ENCODE results near the gene UQCC2.
A peak's percentile ranks its signal among the peaks of the same experiment; 100 is the strongest.

Gene UQCC2

GRCh38 chr6:33725222-33725621 is 13.7 kb upstream of the UQCC2 start:
- DNase-seq, result no peak

- no peak for DNase-seq
These were observed 12.9 kb upstream of the UQCC2 start for GRCh38 chr6:33724102-33725023.

DNA sequence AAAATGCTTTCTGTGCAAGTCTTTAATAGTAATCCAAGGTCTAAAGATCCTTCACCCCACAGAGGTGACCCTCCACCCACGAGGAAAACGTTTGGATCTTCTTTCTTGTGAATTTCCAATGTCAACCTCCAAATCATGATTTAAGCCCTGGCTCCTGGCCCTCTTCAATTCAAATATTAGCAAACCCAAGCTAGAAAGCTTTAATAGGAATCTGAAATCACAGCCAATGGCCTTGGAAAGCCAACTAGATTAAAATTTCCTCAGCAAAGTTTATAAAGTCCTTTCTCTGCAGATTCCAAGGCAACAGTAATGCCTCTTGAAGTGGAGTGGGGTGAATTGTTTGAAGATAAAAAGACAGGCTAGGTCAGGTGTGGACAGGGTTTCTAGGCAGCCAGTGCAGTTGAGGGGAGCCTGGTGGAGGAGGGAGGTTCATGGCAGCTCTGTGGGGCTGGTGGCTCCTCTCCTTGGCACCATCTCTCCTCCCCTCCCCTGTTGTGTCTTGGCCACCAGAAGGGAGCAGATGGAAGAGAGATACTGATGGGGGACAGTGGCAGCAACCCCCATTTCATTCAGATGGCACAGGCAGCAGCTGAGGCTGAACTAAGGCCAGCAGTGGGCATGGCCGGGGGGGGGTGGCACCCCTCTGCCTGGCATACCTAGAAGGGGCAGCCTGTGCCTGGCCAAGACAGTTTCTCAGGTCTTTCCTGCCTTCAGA is 12.0 kb upstream of the UQCC2 start:
- DNase-seq, result peak in 2 of 14 donors; percentile 29 to 96

DNA sequence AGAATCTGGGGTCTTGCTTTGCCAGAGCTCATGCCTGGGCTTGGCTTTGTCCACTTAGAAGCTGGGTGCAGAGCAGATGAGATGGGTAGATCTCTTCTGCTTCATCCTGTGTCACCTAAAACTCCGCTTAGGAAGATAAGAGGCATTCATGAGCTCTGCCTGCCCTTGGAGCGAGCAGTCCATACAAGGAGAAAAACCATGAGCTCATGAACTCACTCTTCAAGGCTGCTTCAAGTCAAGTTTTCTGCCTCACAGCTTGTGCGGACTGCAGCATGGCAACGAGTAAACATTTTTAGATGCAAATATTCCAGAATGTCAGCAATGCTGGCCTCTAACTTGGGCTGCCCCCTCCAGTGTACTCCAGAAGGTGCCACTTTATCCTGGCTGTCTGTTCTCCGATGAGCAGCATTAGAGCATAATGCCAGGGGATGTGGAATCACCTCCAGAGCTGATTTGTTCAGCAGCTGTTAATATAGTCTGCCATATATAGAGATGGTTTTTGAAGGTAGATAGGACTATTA is 10.7 kb upstream of the UQCC2 start:
- DNase-seq, result peak in 1 of 14 donors; percentile 27

DNA sequence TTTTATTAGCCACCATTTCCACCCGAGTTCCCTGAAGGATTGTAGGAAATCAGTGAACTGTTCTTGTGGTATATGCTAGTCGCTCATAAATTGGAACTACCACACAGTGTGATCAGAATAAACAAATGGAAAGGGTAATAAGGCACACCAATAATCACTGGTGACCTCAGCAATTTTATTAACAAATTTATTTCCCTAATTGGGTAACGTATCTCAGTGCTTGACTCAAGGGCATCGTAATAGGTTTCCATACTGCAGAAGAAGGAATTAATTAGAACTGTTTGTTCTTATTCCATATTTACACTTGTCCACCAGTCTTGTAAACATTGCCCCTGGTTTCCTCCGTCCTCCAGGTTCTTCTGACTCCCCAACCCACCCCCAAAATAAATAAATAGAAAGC is 10.0 kb upstream of the UQCC2 start:
- DNase-seq, result no peak

DNA sequence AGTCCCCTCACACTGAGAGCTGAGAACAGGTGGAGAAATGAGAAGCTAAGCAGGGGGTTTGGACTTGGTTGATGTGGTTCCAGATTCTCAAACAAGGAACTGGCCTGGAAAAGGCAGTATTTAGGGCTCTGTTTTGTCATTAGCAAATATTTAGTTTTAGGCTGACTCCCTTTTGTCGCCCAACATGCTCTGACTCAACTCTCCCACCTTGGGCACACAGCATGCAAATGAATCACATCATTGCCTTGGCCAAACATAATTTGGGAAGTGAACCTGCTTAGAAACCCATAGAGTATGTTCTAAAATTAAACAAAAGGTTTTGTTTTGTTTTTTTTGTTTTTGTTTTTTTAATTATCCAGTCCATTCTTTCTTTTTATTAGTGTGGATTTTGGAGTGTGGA is 9.5 kb upstream of the UQCC2 start:
- DNase-seq, result peak in 1 of 14 donors; percentile 36

GRCh38 chr6:33719326-33719987 is 8.0 kb upstream of the UQCC2 start:
- no peak for DNase-seq

DNA sequence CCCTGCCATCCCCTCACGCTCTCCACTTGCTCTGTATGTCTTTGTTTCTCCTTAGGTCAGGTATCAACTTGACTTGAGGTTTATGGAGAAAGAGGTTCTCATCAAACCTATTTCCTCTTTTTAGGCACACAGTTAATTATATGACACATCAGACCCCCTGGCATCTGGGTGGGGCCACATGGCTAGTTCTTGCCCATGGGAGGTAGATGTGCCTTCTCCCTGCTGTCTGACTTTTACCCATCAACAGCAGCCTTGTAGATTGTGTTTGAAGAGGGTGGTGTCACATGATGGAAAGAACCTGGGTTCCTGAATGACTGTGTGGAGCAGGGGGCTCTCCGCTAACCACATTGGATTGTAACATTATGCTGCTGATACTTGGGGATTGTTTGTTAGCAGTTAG is 7.2 kb upstream of the UQCC2 start:
- DNase-seq, result no peak

GRCh38 chr6:33717934-33718455 is 6.5 kb upstream of the UQCC2 start:
- DNase-seq, result peak in 1 of 14 donors; percentile 11

DNA sequence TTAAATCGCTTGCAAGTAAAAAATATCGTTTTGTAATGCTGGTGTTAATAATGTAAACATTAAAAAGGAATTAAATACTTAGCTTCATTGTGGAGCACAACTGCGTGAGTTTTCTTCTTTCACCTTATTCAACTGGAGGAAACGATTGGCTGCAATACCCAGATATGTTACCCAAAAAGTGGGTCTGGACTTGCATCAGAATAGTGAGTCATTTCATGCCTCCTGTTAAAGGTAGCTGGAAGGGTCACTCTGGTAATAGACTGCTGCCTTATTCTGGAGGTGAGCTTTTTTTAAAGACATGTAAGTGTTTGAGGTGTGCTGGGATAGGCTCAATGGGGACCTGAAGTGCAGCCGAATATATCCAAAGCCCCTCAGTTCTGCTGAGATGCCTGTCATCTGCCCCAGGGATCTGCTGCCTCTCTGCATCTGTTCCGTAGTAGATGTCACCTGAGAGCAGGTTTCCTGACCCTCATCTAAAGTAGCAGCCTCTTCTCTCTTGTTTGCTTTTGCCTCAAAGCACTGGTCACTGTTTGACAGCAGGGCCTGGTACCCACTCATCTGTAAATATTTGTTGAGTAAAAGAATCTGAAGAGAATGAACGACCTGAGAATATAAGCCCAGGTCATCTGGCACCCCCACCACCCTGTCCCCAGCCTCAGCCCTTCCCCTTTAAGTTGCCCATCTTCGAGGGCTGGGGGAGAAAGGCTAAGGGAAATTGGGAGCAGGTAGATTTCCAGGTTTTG is 5.6 kb upstream of the UQCC2 start:
- no peak for DNase-seq

- DNase-seq, result no peak
These were observed 4.9 kb upstream of the UQCC2 start for GRCh38 chr6:33716379-33716778.

GRCh38 chr6:33714385-33715040 is 3.0 kb upstream of the UQCC2 start:
- DNase-seq, result no peak

- no peak for DNase-seq
These were observed 2.3 kb upstream of the UQCC2 start for GRCh38 chr6:33713786-33714185.

GRCh38 chr6:33712914-33713313 is 1.4 kb upstream of the UQCC2 start:
- DNase-seq, result no peak

GRCh38 chr6:33710296-33711121 is 991 bp downstream of the UQCC2 start:
- DNase-seq, result no peak

- no peak for DNase-seq
These were observed 1.8 kb downstream of the UQCC2 start for GRCh38 chr6:33709605-33710295.

GRCh38 chr6:33708516-33709204 is 2.8 kb downstream of the UQCC2 start:
- DNase-seq, result no peak

- no peak for DNase-seq
These were observed 3.7 kb downstream of the UQCC2 start for GRCh38 chr6:33707771-33708170.

Data from C1 segment of cervical spinal cord (tissue), 14 donors.